Measurements from ENCODE around the gene DAAM1.

DAAM1 gene

DNA sequence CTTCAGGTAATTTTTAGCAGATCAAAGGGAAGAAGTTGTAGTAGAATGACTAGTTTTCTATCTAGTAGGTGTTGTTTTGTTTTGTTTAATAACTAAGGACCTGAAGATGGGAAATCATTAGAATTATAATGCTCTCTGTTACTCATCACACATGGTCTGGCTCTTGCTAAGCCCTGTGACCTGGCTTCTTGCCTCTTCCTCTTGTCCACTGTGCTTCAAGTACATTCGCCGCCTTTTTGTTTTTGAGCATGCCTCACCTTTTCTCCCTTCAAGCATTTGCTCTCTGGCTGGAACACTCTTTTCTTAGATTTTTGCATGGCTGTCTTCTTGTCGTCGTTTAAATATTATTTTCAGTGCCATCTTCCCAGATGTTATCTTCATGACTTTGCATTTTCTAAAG lies 47.7 kb downstream of the DAAM1 start:
- TF ChIP-seq, protein P1, sequence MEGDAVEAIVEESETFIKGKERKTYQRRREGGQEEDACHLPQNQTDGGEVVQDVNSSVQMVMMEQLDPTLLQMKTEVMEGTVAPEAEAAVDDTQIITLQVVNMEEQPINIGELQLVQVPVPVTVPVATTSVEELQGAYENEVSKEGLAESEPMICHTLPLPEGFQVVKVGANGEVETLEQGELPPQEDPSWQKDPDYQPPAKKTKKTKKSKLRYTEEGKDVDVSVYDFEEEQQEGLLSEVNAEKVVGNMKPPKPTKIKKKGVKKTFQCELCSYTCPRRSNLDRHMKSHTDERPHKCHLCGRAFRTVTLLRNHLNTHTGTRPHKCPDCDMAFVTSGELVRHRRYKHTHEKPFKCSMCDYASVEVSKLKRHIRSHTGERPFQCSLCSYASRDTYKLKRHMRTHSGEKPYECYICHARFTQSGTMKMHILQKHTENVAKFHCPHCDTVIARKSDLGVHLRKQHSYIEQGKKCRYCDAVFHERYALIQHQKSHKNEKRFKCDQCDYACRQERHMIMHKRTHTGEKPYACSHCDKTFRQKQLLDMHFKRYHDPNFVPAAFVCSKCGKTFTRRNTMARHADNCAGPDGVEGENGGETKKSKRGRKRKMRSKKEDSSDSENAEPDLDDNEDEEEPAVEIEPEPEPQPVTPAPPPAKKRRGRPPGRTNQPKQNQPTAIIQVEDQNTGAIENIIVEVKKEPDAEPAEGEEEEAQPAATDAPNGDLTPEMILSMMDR (IDR thresholded peaks at IDR 0.05; ENCODE audit: extremely low read depth, missing control alignments), result no peak
- DNase-seq (ENCODE audit: low spot score), result no peak

DNA sequence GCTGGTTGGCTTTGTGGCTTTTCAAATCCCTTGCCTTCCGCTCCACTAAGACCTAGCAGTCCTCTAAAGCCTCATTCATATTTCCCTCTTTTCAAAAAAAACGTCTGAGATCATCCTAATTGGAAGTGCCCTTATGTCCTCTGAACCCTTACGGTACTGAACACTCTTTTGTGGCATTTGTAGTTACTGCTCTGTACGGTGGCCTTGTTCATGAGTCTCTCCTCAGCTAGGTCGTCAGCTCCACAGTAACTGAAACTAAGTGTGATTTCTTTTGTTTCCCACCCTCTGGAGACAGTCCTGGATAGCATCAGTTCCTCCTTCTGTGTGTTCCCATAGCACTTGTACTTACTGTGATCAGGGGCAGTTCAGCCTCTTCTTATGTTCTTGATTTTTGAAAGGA lies 49.7 kb downstream of the DAAM1 start:
- TF ChIP-seq, protein P1 (IDR thresholded peaks at IDR 0.05; ENCODE audit: extremely low read depth, missing control alignments), result no peak
- no peak for DNase-seq (ENCODE audit: low spot score)

DNA sequence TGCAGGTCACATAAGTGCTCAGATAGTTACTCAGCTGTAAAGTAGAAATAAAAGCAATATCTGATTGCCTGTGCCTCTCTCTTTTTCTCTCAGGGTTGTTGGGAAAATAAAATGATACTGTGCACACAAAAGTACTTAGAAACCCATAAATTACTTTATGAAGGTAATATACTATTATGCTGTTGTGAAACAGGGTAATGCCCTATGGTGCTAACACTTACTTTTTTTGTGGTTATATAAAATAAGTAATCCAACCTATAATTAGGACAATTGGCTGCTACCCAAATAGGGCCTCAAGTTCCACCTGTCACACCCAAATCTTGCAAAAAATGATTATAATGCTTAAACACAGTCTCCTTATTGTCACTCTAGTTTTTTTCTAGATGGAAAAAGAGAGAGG lies 50.6 kb downstream of the DAAM1 start:
- no peak for DNase-seq (ENCODE audit: low spot score)
- TF ChIP-seq, protein P1 (IDR thresholded peaks at IDR 0.05; ENCODE audit: extremely low read depth, missing control alignments), result no peak

DNA sequence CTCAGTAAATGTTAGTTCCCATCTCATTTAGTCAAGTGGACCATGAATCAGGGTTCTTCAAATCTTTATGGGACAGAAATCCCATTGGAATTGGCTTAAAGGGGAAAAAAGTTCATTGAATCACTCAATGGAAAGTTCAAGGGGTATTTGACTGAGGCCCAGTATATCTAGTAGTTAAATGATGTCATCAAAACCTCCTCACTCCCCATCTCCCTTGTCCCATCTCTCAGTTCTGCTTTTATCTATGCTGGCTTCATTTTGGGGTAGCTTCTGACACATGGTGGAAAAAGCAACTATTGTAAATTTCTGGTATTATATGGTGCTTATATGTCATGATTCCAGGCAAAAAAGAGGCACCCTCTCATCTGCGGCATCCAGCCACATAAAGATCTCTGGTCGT lies 51.9 kb downstream of the DAAM1 start:
- DNase-seq (ENCODE audit: low spot score), result peak; percentile 37
- TF ChIP-seq, protein P1 (IDR thresholded peaks at IDR 0.05; ENCODE audit: extremely low read depth, missing control alignments), result no peak

DNA sequence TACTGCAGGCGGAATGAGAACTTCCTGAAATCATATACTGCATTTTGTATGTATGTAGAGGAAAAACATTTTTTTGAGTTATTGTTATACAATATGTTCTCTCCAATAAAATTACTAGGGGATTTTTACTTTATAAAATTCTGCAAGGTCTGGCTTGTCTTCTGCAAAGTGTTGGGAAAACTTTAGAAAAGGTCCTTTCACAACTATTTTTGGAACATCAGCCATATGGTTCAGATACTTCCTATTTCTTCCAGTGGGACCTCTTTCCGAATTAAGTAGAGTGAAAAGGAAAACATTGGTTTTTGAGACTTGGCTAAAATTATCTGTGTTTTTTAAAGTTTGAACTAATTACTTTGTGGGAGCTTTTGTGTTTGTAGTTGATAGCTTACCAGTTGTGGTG lies 52.7 kb downstream of the DAAM1 start:
- TF ChIP-seq, protein P1 (IDR thresholded peaks at IDR 0.05; ENCODE audit: extremely low read depth, missing control alignments), result no peak
- DNase-seq (ENCODE audit: low spot score), result no peak

DNA sequence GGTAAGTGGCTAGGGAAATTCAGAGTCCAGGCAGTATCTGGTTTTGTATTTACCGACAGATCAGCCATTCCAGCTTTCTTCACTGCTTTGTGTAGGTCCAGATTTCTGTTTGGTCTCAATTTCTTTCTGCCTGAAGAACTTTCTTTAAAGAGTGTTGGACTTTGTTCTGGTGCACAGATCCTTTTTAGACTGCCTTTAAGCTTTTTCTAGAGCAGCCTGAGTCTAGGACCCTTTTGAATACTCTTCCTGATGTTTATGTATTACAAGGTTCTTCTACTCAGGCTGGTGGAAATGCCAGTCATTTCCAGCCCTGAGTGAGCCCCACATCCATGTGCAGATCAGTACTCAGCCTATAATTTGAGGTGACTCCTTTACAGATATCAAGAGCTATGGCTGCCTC lies 54.7 kb downstream of the DAAM1 start:
- DNase-seq (ENCODE audit: low spot score), result no peak
- TF ChIP-seq, protein P1 (IDR thresholded peaks at IDR 0.05; ENCODE audit: extremely low read depth, missing control alignments), result no peak

DNA sequence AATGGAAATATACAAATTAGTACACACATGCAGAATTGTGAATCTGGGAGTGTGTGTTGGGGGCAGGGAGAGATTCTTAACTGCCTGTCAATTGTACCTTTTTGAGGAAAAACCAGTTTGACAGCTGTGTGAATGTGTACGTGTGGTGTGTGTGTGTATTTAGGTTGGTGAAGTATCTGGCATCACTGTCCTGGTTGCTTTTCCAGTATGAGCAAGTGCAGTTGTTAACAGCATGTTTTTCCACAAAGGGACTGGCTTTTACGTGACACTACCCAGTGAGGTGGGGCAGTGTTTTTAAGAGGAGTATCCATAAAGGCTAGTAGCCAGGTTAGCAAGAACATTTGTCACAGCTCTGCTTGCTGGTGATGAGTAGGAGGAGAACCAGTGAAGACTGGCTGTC lies 56.1 kb downstream of the DAAM1 start:
- TF ChIP-seq, protein P1 (IDR thresholded peaks at IDR 0.05; ENCODE audit: extremely low read depth, missing control alignments), result no peak
- no peak for DNase-seq (ENCODE audit: low spot score)

Data from GM20000 (cell line).